ENCODE measurements around the gene PTPRD. TPM values are rescaled to one million over a fixed set of nuclear protein-coding genes. Genes with fewer than 3 reads are reported as not detected.

PTPRD gene
- total RNA-seq, 2 donors from 2014 or later: 97.4 to 101 TPM

DNA sequence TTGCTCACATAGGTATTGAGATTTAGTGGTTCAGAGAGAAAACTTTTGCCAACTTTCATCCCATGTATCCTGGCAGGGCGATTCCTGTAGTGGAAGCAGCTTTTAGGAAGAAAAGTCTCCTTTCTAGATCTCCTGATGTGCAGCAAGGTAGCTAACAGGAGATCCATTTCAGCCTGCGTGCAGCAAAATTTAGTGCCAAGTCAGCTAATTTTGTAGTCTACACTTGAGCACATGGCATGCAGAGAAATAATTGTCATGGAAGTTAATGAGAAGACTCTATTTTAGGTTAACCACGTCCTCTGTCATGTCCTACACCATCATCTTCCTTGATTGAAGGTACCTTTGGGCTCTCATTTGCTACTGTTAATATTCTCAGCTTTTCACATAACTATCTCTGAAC lies 165.8 kb downstream of the PTPRD start:
- H3K36me3 Mint-ChIP-seq (ENCODE audit: low read depth): no peaks in the 10 kb centered on the region
- H3K4me3 Mint-ChIP-seq: no peak overlapping the region
- peaks cover 14% of the 10 kb centered on the region for H3K4me1 Mint-ChIP-seq
- no peak overlapping the region for H3K4me3 ChIP-seq (ENCODE audit: low read length)
- no peak for DNase-seq
- no peaks in the 10 kb centered on the region for H3K9me3 ChIP-seq (ENCODE audit: control insufficient read depth, low read length)
- no peak overlapping the region for H3K9ac ChIP-seq (ENCODE audit: extremely low read depth, low read length, poor library complexity, severe bottlenecking)
- H3K27me3 ChIP-seq (ENCODE audit: control insufficient read depth, insufficient read depth, low read length, poor library complexity, severe bottlenecking): no peaks in the 10 kb centered on the region
- H3K27me3 Mint-ChIP-seq (ENCODE audit: insufficient read depth): no peaks in the 10 kb centered on the region
- H3K9me3 Mint-ChIP-seq: peaks cover 2% of the 10 kb centered on the region
- WGBS, 2 experiments (ENCODE audit: insufficient coverage in 1 of 2, insufficient read length in 1 of 2): 94 to 100% methylated on average over 3 of the region's 3 CpGs
- H3K4me1 ChIP-seq (ENCODE audit: control insufficient read depth, insufficient read depth, low read length): no peaks in the 10 kb centered on the region
- no peak overlapping the region for H3K27ac Mint-ChIP-seq
- TF ChIP-seq, protein P1, sequence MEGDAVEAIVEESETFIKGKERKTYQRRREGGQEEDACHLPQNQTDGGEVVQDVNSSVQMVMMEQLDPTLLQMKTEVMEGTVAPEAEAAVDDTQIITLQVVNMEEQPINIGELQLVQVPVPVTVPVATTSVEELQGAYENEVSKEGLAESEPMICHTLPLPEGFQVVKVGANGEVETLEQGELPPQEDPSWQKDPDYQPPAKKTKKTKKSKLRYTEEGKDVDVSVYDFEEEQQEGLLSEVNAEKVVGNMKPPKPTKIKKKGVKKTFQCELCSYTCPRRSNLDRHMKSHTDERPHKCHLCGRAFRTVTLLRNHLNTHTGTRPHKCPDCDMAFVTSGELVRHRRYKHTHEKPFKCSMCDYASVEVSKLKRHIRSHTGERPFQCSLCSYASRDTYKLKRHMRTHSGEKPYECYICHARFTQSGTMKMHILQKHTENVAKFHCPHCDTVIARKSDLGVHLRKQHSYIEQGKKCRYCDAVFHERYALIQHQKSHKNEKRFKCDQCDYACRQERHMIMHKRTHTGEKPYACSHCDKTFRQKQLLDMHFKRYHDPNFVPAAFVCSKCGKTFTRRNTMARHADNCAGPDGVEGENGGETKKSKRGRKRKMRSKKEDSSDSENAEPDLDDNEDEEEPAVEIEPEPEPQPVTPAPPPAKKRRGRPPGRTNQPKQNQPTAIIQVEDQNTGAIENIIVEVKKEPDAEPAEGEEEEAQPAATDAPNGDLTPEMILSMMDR (conservative IDR thresholded peaks at IDR 0.05): no peak
- H3K36me3 ChIP-seq (ENCODE audit: control insufficient read depth, insufficient read depth, low read length): no peaks in the 10 kb centered on the region
- no peak overlapping the region for H3K27ac ChIP-seq (ENCODE audit: low read depth, low read length)

DNA sequence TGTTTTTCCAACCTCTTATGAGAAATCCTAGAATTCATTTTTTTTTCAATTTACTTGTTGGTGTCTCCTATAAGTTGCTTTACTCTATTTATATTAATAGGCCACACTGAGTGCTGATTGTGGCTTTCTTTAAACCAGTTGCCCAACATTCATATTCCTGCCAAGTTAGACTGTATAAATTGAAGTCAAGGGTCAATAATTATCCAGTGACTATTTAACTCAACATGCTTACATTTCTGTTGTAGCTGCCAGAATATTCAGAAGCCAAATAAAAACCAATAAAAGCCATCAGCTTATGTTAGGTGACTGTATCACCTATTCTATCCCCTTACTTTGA lies 169.0 kb downstream of the PTPRD start:
- Mint-ChIP-seq H3K36me3 (ENCODE audit: low read depth) (no peaks in the 10 kb centered on the region), H3K4me3 (no peak overlapping the region), H3K4me1 (peaks cover 20% of the 10 kb centered on the region), H3K9me3 (no peaks in the 10 kb centered on the region), H3K27ac (no peak overlapping the region), H3K27me3 (ENCODE audit: insufficient read depth) (no peaks in the 10 kb centered on the region)
- DNase-seq: no peak
- Histone ChIP-seq H3K36me3 (ENCODE audit: control insufficient read depth, insufficient read depth, low read length) (no peaks in the 10 kb centered on the region), H3K9ac (ENCODE audit: extremely low read depth, low read length, poor library complexity, severe bottlenecking) (no peak overlapping the region), H3K9me3 (ENCODE audit: control insufficient read depth, low read length) (no peaks in the 10 kb centered on the region), H3K27me3 (ENCODE audit: control insufficient read depth, insufficient read depth, low read length, poor library complexity, severe bottlenecking) (no peaks in the 10 kb centered on the region), H3K4me3 (ENCODE audit: low read length) (no peak overlapping the region), H3K27ac (ENCODE audit: low read depth, low read length) (no peak overlapping the region), H3K4me1 (ENCODE audit: control insufficient read depth, insufficient read depth, low read length) (no peaks in the 10 kb centered on the region)
- TF ChIP-seq, protein P1 (conservative IDR thresholded peaks at IDR 0.05): no peak

DNA sequence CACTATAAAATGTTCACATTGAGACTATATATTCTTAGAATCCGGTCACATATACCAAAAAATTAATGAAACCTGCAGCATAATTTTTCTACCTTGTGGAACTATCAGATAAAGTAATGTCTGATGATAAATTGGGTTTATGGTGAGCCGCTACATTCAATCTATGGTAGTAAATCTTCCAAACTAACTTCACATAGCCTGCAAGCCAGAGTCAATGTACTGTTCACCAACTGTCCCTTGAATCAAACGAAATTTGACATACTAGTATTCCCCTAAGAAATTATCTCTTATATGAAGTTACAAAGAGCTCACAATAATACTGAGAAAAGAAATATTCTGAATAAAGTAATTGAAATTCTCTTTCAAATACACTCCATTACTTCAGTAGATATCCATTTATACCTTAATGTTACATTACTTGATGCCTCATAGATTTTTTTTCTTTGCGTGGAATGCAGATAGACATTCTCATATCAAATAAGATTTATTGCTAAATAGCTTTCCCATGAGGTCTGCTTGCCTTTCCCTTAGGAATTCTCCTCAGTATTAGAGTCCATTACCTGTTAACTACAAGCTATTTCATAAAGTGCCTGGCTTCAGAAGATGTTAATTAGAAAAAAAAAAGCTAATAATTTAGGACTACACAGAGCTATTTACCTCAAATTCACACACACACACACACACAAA lies 169.5 kb downstream of the PTPRD start:
- no peaks in the 10 kb centered on the region for H3K9me3 ChIP-seq (ENCODE audit: control insufficient read depth, low read length)
- Mint-ChIP-seq H3K36me3 (ENCODE audit: low read depth) (no peaks in the 10 kb centered on the region), H3K4me3 (no peak overlapping the region), H3K27ac (no peak overlapping the region), H3K27me3 (ENCODE audit: insufficient read depth) (no peaks in the 10 kb centered on the region), H3K9me3 (no peaks in the 10 kb centered on the region), H3K4me1 (peaks cover 22% of the 10 kb centered on the region)
- DNase-seq: no peak
- no peak overlapping the region for H3K4me3 ChIP-seq (ENCODE audit: low read length)
- no peak overlapping the region for H3K27ac ChIP-seq (ENCODE audit: low read depth, low read length)
- no peaks in the 10 kb centered on the region for H3K27me3 ChIP-seq (ENCODE audit: control insufficient read depth, insufficient read depth, low read length, poor library complexity, severe bottlenecking)
- no peaks in the 10 kb centered on the region for H3K36me3 ChIP-seq (ENCODE audit: control insufficient read depth, insufficient read depth, low read length)
- no peak overlapping the region for H3K9ac ChIP-seq (ENCODE audit: extremely low read depth, low read length, poor library complexity, severe bottlenecking)
- H3K4me1 ChIP-seq (ENCODE audit: control insufficient read depth, insufficient read depth, low read length): no peaks in the 10 kb centered on the region
- TF ChIP-seq, protein P1 (conservative IDR thresholded peaks at IDR 0.05): no peak
- 97% methylated on average over 4 of the region's 4 CpGs; no CpG with 5 or more reads in 1 of the 2 experiments for WGBS, 2 experiments (ENCODE audit: insufficient coverage in 1 of 2, insufficient read length in 1 of 2)

Data from endodermal cell (in vitro differentiated cells).